Neuronal stem cell (in vitro differentiated cells): ENCODE data around the gene SLC38A10.

Source experiments
- DNase-seq: peaks from one replicate; pipeline ENCODE4 v3.0.0-alpha.2; 2013; ENCODE audit warnings: low spot score
- H2AFZ ChIP-seq: one replicate; pipeline ENCODE4 v1.6.1; 2013; ENCODE audit warnings: mild to moderate bottlenecking, low read length, inconsistent platforms
- H2AK5ac ChIP-seq: 2 replicates; pipeline ENCODE4 v1.6.1; 2013; ENCODE audit warnings: low read depth, mild to moderate bottlenecking, inconsistent platforms, low read length, moderate library complexity, mixed read lengths
- H2BK120ac ChIP-seq: 2 replicates; pipeline ENCODE4 v1.6.1; 2013; ENCODE audit warnings: low read depth, mild to moderate bottlenecking, inconsistent platforms, low read length, moderate library complexity, mixed read lengths
- H2BK12ac ChIP-seq: one replicate; pipeline ENCODE4 v1.6.1; 2013; ENCODE audit warnings: low read length, inconsistent platforms
- H2BK15ac ChIP-seq: 2 replicates; pipeline ENCODE4 v1.6.1; 2013; ENCODE audit warnings: mild to moderate bottlenecking, low read length, inconsistent platforms, mixed read lengths
- H2BK5ac ChIP-seq: one replicate; pipeline ENCODE4 v1.6.1; 2013; ENCODE audit warnings: inconsistent platforms, mild to moderate bottlenecking, low read length, moderate library complexity
- H3K14ac ChIP-seq: one replicate; pipeline ENCODE4 v1.6.1; 2013; ENCODE audit warnings: low read length, inconsistent platforms
- H3K18ac ChIP-seq: 2 replicates; pipeline ENCODE4 v1.6.1; 2013; ENCODE audit warnings: low read length, inconsistent platforms
- H3K23ac ChIP-seq: 2 replicates; pipeline ENCODE4 v1.6.1; 2013; ENCODE audit warnings: low read depth, mild to moderate bottlenecking, mixed read lengths, low read length, inconsistent platforms; ENCODE audit not compliant: poor library complexity
- H3K27ac ChIP-seq: replicated peaks from 3 replicates; pipeline ENCODE4 v1.5.1; 2013; ENCODE audit warnings: low read length, inconsistent platforms
- H3K27me3 ChIP-seq, 3 experiments: 2 replicates each; pipeline ENCODE4 v1.6.1; 2013; ENCODE audit warnings: low read length in 3 of 3, mild to moderate bottlenecking in 2 of 3, inconsistent platforms in 1 of 3, low read depth in 1 of 3, mixed read lengths in 1 of 3, moderate library complexity in 1 of 3; ENCODE audit not compliant: control insufficient read depth in 3 of 3, insufficient read depth in 3 of 3
- H3K36me3 ChIP-seq, 2 donors: replicated peaks in 1 of 2; 2 replicates each; pipeline ENCODE4 v1.6.1; 2013; ENCODE audit warnings: low read length in 2 of 2; ENCODE audit not compliant: control insufficient read depth in 2 of 2, insufficient read depth in 2 of 2
- H3K4ac ChIP-seq: 2 replicates; pipeline ENCODE4 v1.6.1; 2013; ENCODE audit warnings: inconsistent platforms, mild to moderate bottlenecking, low read length, moderate library complexity
- H3K4me1 ChIP-seq, 2 donors: 1 replicate in 1 of 2; 2 replicates in 1 of 2; pipeline ENCODE4 v1.6.1; 2013; ENCODE audit warnings: low read length in 2 of 2, low read depth in 1 of 2; ENCODE audit not compliant: control insufficient read depth in 2 of 2, insufficient read depth in 1 of 2
- H3K4me2 ChIP-seq: one replicate; pipeline ENCODE4 v1.6.1; 2013; ENCODE audit warnings: mild to moderate bottlenecking, low read length, inconsistent platforms; ENCODE audit not compliant: insufficient read depth, poor library complexity, severe bottlenecking
- H3K4me3 ChIP-seq, 2 donors: 2 replicates each; pipeline ENCODE4 v1.5.1; 2013; ENCODE audit warnings: low read length in 2 of 2, mild to moderate bottlenecking in 2 of 2, inconsistent platforms in 1 of 2, moderate library complexity in 1 of 2
- H3K79me1 ChIP-seq: one replicate; pipeline ENCODE4 v1.6.1; 2013; ENCODE audit warnings: low read depth, mild to moderate bottlenecking, inconsistent platforms, low read length, moderate library complexity
- H3K9ac ChIP-seq: one replicate; pipeline ENCODE4 v1.6.1; 2013; ENCODE audit warnings: mild to moderate bottlenecking, low read depth, low read length, inconsistent platforms; ENCODE audit not compliant: poor library complexity
- H3K9me3 ChIP-seq, 2 donors: replicated peaks in 1 of 2; 2 replicates each; pipeline versions ENCODE3 to v1.6.1; 2013; ENCODE audit warnings: low read length in 2 of 2, mild to moderate bottlenecking in 2 of 2, inconsistent platforms in 1 of 2, low read depth in 1 of 2, mixed read lengths in 1 of 2, moderate library complexity in 1 of 2; ENCODE audit not compliant: control insufficient read depth in 2 of 2, insufficient read depth in 1 of 2
- H4K8ac ChIP-seq: one replicate; pipeline ENCODE4 v1.6.1; 2013; ENCODE audit warnings: low read depth, mild to moderate bottlenecking, inconsistent platforms, low read length, moderate library complexity
- H4K91ac ChIP-seq: one replicate; pipeline ENCODE4 v1.6.1; 2013; ENCODE audit warnings: low read length, low read depth, mild to moderate bottlenecking, inconsistent platforms; ENCODE audit not compliant: poor library complexity
- WGBS, 2 donors: extraction: QIAGEN DNeasy Blood & Tissue Kit; methylation state at CpG; one replicate each; pipeline ENCODE4 v1.1.7; 2013; ENCODE audit warnings: missing lambda C conversion rate in 2 of 2, mixed read lengths in 1 of 2; ENCODE audit not compliant: insufficient read length in 2 of 2, insufficient replicate concordance in 1 of 2; ENCODE audit errors: extremely low coverage in 2 of 2; 5-methylcytosine and 5-hydroxymethylcytosine counted together

Gene SLC38A10

GRCh38 chr17:81299846-81300585 lies 4.9 kb upstream of the SLC38A10 start:
- no peak overlapping the region for H3K4me2 ChIP-seq
- no CpG with 5 or more reads among the region's 19 CpGs for WGBS, 2 donors
- H2AFZ ChIP-seq = no peak overlapping the region
- peak overlapping the region; percentile 71 for H3K9ac ChIP-seq
- H3K36me3 ChIP-seq = peaks cover 0 to 3% of the 10 kb centered on the region in 2 donors
- H3K4me1 ChIP-seq = peaks cover 11% of the 10 kb centered on the region in 2 donors
- peak overlapping the region; percentile 91 for H2AK5ac ChIP-seq
- peak overlapping the region; percentile 4 for H3K4ac ChIP-seq
- no peak overlapping the region for H2BK120ac ChIP-seq
- H2BK12ac ChIP-seq = no peak overlapping the region
- H3K14ac ChIP-seq = peak overlapping the region; percentile 72
- peak overlapping the region; percentile 92 for H3K23ac ChIP-seq
- no peak overlapping the region for H3K27ac ChIP-seq
- no peak for DNase-seq
- no peak overlapping the region for H4K8ac ChIP-seq
- H3K4me3 ChIP-seq = no peak overlapping the region
- peaks cover 0 to 4% of the 10 kb centered on the region in 2 donors for H3K9me3 ChIP-seq
- H2BK5ac ChIP-seq = no peak overlapping the region
- peaks cover under 1% of the 10 kb centered on the region for H3K79me1 ChIP-seq
- H2BK15ac ChIP-seq = no peak overlapping the region
- no peak overlapping the region for H3K18ac ChIP-seq
- H4K91ac ChIP-seq = no peak overlapping the region
- H3K27me3 ChIP-seq = peaks cover 0 to 5% (median 0%) of the 10 kb centered on the region in 3 experiments

DNA sequence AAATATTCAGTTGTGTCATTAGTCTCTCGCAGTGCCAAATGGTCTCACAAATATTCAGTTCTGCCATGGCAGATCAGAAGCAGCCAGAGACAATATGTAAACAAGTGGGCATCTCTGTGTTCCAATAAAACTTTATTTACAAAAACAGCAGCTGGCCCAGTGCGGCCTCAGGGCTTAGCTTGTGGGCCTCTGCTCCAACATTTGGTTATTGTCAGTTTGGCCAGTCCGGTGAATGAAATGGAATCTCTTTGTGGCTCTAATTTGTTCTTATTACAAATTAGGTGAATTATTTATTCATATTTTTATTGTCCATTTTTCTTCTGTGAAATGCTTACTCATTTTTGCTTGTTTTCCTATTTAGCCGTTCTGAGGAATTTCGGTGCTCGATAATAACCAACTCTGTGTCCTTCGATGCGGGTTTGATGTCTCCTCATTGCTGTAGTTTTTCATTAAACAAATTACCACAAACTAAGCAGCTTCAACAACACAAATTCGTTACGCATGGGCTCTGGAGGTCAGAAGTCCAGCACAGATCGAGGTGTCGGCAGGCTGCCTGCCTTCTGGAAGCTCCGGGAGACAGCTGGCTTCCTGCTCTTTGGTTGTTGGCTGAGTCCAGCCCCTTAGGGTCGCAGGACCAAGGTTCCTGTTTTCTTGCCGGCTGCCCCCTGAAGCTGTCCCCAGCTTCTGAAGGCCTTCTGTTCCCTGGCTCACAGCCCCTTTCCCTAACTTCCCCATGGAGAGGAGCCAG lies 4.1 kb upstream of the SLC38A10 start:
- no peak overlapping the region for H2AK5ac ChIP-seq
- H3K4me2 ChIP-seq = no peak overlapping the region
- H3K27me3 ChIP-seq = peaks cover 0 to 3% (median 0%) of the 10 kb centered on the region in 3 experiments
- H3K79me1 ChIP-seq = peaks cover 7% of the 10 kb centered on the region
- no peak overlapping the region for H3K23ac ChIP-seq
- no peak for DNase-seq
- H3K18ac ChIP-seq = no peak overlapping the region
- H2AFZ ChIP-seq = no peak overlapping the region
- H2BK120ac ChIP-seq = no peak overlapping the region
- no peak overlapping the region for H3K27ac ChIP-seq
- no peak overlapping the region for H2BK15ac ChIP-seq
- no peak overlapping the region for H3K14ac ChIP-seq
- H4K91ac ChIP-seq = no peak overlapping the region
- H2BK5ac ChIP-seq = no peak overlapping the region
- WGBS, 2 donors = no CpG with 5 or more reads among the region's 15 CpGs
- H3K36me3 ChIP-seq = peaks cover 0 to 3% of the 10 kb centered on the region in 2 donors
- H3K4me1 ChIP-seq = peaks cover 11 to 14% of the 10 kb centered on the region in 2 donors
- H3K9me3 ChIP-seq = peaks cover 0 to 4% of the 10 kb centered on the region in 2 donors
- no peak overlapping the region for H3K9ac ChIP-seq
- no peak overlapping the region for H3K4ac ChIP-seq
- no peak overlapping the region for H3K4me3 ChIP-seq
- H2BK12ac ChIP-seq = no peak overlapping the region
- H4K8ac ChIP-seq = no peak overlapping the region

- no peak overlapping the region for H3K23ac ChIP-seq
- peaks cover 7% of the 10 kb centered on the region for H3K79me1 ChIP-seq
- peaks cover 11 to 15% of the 10 kb centered on the region in 2 donors for H3K4me1 ChIP-seq
- H3K4me2 ChIP-seq = no peak overlapping the region
- H3K4me3 ChIP-seq = no peak overlapping the region
- no peak overlapping the region for H2BK15ac ChIP-seq
- no peak for DNase-seq
- no peak overlapping the region for H4K91ac ChIP-seq
- H2BK120ac ChIP-seq = no peak overlapping the region
- H3K9ac ChIP-seq = no peak overlapping the region
- H3K18ac ChIP-seq = no peak overlapping the region
- peaks cover 0 to 3% of the 10 kb centered on the region in 2 donors for H3K36me3 ChIP-seq
- peaks cover 0 to 4% of the 10 kb centered on the region in 2 donors for H3K9me3 ChIP-seq
- no peak overlapping the region for H3K4ac ChIP-seq
- no peak overlapping the region for H3K27ac ChIP-seq
- H3K14ac ChIP-seq = no peak overlapping the region
- H4K8ac ChIP-seq = no peak overlapping the region
- H2AK5ac ChIP-seq = no peak overlapping the region
- H2BK5ac ChIP-seq = no peak overlapping the region
- H3K27me3 ChIP-seq = peaks cover 0 to 3% (median 0%) of the 10 kb centered on the region in 3 experiments
- no CpG with 5 or more reads among the region's 11 CpGs for WGBS, 2 donors
- no peak overlapping the region for H2AFZ ChIP-seq
- no peak overlapping the region for H2BK12ac ChIP-seq
Observed at GRCh38 chr17:81298325-81298990, 3.4 kb upstream of the SLC38A10 start.
